Stimulated activated CD8-positive, alpha-beta memory T cell treated with anti-CD3 and anti-CD28 coated beads, Interleukin-15, amount 100 ng/mL, for 4 hours (primary cell): ENCODE data around the gene TNFRSF1B.

Experiments
- DNase-seq, 2 donors: peaks; one replicate each; pipeline ENCODE4 v3.0.0-alpha.2; 2020; ENCODE audit warnings: low read depth in 2 of 2

The TNFRSF1B gene

GRCh38 chr1:12158357-12159092 lies 8.3 kb upstream of the TNFRSF1B start:
- no peak for DNase-seq

- DNase-seq: no peak
Measured at GRCh38 chr1:12159816-12160215, 7.0 kb upstream of the TNFRSF1B start.

GRCh38 chr1:12161324-12161661 lies 5.5 kb upstream of the TNFRSF1B start:
- DNase-seq: no peak

GRCh38 chr1:12161662-12162458 lies 4.9 kb upstream of the TNFRSF1B start:
- peak; percentile 59 to 71 for DNase-seq

GRCh38 chr1:12162459-12163137 lies 4.2 kb upstream of the TNFRSF1B start:
- DNase-seq: no peak

GRCh38 chr1:12163210-12163609 lies 3.6 kb upstream of the TNFRSF1B start:
- no peak for DNase-seq

- no peak for DNase-seq
Measured at GRCh38 chr1:12164210-12164609, 2.6 kb upstream of the TNFRSF1B start.

- no peak for DNase-seq
Measured at GRCh38 chr1:12165342-12165741, 1.4 kb upstream of the TNFRSF1B start.

GRCh38 chr1:12167493-12168429 lies 970 bp downstream of the TNFRSF1B start:
- no peak for DNase-seq

- no peak for DNase-seq
Measured at GRCh38 chr1:12168451-12169160, 1.8 kb downstream of the TNFRSF1B start.

- no peak for DNase-seq
Measured at GRCh38 chr1:12169442-12170135, 2.8 kb downstream of the TNFRSF1B start.

GRCh38 chr1:12170263-12170671 lies 3.5 kb downstream of the TNFRSF1B start:
- no peak for DNase-seq

GRCh38 chr1:12171206-12172041 lies 4.6 kb downstream of the TNFRSF1B start:
- DNase-seq: no peak

GRCh38 chr1:12172042-12172851 lies 5.5 kb downstream of the TNFRSF1B start:
- no peak for DNase-seq

GRCh38 chr1:12173041-12173509 lies 6.3 kb downstream of the TNFRSF1B start:
- DNase-seq: no peak

GRCh38 chr1:12173631-12174121 lies 6.9 kb downstream of the TNFRSF1B start:
- DNase-seq: peak; percentile 90 to 96

GRCh38 chr1:12174924-12175810 lies 8.4 kb downstream of the TNFRSF1B start:
- DNase-seq: no peak
